Measurements from ENCODE around the gene TIGD4.

The TIGD4 gene

DNA sequence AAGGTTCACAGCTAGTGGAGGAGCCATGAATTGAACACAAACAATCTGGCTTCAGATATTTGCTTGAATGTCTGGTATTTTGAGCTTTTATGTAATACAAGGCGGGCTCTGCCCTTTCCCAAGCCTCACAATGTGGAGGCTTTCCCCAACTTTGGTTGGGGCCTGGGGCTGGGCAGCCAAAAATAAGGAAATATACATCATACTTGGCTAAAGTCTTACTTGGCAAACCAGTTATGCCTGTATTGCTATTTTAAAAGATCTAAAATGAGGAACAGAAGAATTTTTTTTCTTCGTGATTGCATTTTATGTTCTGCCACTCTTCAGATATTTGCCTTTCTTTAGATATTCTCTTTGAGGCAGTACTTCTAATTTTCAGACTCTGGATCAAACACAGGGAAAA lies 26.3 kb upstream of the TIGD4 start:
- TF ChIP-seq, protein P1, sequence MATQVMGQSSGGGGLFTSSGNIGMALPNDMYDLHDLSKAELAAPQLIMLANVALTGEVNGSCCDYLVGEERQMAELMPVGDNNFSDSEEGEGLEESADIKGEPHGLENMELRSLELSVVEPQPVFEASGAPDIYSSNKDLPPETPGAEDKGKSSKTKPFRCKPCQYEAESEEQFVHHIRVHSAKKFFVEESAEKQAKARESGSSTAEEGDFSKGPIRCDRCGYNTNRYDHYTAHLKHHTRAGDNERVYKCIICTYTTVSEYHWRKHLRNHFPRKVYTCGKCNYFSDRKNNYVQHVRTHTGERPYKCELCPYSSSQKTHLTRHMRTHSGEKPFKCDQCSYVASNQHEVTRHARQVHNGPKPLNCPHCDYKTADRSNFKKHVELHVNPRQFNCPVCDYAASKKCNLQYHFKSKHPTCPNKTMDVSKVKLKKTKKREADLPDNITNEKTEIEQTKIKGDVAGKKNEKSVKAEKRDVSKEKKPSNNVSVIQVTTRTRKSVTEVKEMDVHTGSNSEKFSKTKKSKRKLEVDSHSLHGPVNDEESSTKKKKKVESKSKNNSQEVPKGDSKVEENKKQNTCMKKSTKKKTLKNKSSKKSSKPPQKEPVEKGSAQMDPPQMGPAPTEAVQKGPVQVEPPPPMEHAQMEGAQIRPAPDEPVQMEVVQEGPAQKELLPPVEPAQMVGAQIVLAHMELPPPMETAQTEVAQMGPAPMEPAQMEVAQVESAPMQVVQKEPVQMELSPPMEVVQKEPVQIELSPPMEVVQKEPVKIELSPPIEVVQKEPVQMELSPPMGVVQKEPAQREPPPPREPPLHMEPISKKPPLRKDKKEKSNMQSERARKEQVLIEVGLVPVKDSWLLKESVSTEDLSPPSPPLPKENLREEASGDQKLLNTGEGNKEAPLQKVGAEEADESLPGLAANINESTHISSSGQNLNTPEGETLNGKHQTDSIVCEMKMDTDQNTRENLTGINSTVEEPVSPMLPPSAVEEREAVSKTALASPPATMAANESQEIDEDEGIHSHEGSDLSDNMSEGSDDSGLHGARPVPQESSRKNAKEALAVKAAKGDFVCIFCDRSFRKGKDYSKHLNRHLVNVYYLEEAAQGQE (IDR thresholded peaks at IDR 0.05; ENCODE audit: insufficient read depth in 1 of 2, low read depth in 2 of 2, low read length in 2 of 2): no peak
- TF ChIP-seq POLR2AphosphoS5 (IDR thresholded peaks at IDR 0.05; ENCODE audit: low read depth, low read length) (no peak), FOXP2 (optimal IDR thresholded peaks at IDR 0.05; ENCODE audit: borderline replicate concordance, extremely low read depth, extremely low read length, insufficient read depth) (no peak), SIN3A (IDR thresholded peaks at IDR 0.05; ENCODE audit: borderline replicate concordance, insufficient read depth, low read length) (no peak), TAF1 (IDR thresholded peaks at IDR 0.05; ENCODE audit: borderline replicate concordance, insufficient read depth, low read length) (no peak)

DNA sequence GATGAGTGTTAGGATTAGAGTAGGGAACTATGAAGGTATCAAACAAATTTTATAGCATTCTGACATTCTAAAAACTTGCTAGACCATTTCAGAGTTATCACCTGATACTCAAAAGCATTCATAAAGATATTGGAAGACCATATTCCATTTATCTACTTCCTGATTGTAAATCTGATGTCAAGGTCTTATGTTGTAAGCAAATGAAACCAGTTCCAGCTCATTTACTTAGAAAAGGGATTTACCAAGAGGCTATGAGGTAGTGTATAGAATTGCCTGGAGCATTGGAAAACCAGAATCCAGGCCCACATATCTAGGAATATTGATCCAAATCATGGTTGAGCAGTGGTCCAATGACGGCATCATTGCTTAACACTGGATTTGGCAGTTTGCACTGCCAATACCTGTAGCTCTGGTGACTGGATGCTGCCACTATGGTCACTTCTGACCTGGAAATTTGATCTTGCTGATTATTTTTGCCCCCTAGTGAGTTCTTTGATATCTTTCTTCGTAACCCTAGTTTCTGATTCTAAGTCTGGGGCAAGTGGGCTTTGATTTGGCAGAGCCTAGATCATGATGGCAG lies 25.6 kb upstream of the TIGD4 start:
- no peak for TF ChIP-seq TAF1 (IDR thresholded peaks at IDR 0.05; ENCODE audit: borderline replicate concordance, insufficient read depth, low read length)
- TF ChIP-seq POLR2AphosphoS5 (IDR thresholded peaks at IDR 0.05; ENCODE audit: low read depth, low read length): no peak
- no peak for TF ChIP-seq FOXP2 (optimal IDR thresholded peaks at IDR 0.05; ENCODE audit: borderline replicate concordance, extremely low read depth, extremely low read length, insufficient read depth)
- TF ChIP-seq SIN3A (IDR thresholded peaks at IDR 0.05; ENCODE audit: borderline replicate concordance, insufficient read depth, low read length): no peak
- TF ChIP-seq, protein P1 (IDR thresholded peaks at IDR 0.05; ENCODE audit: insufficient read depth in 1 of 2, low read depth in 2 of 2, low read length in 2 of 2): no peak

DNA sequence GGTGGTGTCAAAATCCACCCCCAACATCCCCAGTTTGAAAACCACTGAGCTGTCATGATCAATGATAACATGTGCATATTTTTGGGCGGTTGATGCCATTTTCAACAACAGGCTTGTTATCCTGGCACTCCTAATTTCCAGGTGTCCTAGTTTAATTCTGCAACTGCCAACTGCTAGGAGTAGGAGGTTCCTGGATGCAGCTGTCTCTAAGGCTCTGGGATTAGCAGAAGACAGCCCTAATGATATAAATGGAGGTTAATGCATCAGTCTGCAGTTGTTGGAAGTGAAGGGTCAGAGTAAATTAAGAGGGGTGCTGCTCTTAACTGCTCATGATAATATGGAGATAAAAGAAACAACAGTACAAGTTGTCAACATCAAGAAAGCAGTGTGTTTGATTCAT lies 24.0 kb upstream of the TIGD4 start:
- TF ChIP-seq TAF1 (IDR thresholded peaks at IDR 0.05; ENCODE audit: borderline replicate concordance, insufficient read depth, low read length): no peak
- TF ChIP-seq, protein P1 (IDR thresholded peaks at IDR 0.05; ENCODE audit: insufficient read depth in 1 of 2, low read depth in 2 of 2, low read length in 2 of 2): no peak
- no peak for TF ChIP-seq POLR2AphosphoS5 (IDR thresholded peaks at IDR 0.05; ENCODE audit: low read depth, low read length)
- TF ChIP-seq FOXP2 (optimal IDR thresholded peaks at IDR 0.05; ENCODE audit: borderline replicate concordance, extremely low read depth, extremely low read length, insufficient read depth): no peak
- TF ChIP-seq SIN3A (IDR thresholded peaks at IDR 0.05; ENCODE audit: borderline replicate concordance, insufficient read depth, low read length): no peak

DNA sequence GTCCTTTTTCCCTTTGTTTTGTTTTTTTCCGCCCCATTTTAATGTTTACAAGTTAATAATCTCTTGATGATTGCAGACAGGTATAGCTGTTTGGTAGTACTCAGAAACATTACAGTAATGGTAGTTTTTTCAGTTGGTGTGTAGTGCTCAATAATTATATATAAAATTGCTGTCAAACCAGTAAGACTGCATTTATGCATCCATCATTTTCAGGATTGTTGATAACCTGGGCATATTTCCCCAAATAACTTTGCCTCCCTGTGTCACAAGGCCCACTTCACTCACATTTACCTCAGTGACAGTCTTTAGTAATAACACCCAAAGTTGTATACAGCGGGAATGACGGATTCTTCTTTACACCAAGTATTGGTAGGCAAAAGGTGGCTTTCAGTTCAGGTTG lies 16.4 kb upstream of the TIGD4 start:
- TF ChIP-seq TAF1 (IDR thresholded peaks at IDR 0.05; ENCODE audit: borderline replicate concordance, insufficient read depth, low read length) (no peak), SIN3A (IDR thresholded peaks at IDR 0.05; ENCODE audit: borderline replicate concordance, insufficient read depth, low read length) (no peak), FOXP2 (optimal IDR thresholded peaks at IDR 0.05; ENCODE audit: borderline replicate concordance, extremely low read depth, extremely low read length, insufficient read depth) (no peak), POLR2AphosphoS5 (IDR thresholded peaks at IDR 0.05; ENCODE audit: low read depth, low read length) (no peak)
- TF ChIP-seq, protein P1 (IDR thresholded peaks at IDR 0.05; ENCODE audit: insufficient read depth in 1 of 2, low read depth in 2 of 2, low read length in 2 of 2): no peak
